ENCODE results near the gene SLC38A3. TPM values are rescaled to one million over a fixed set of nuclear protein-coding genes. Genes with fewer than 3 reads are reported as not detected.

The SLC38A3 gene
- total and polyA plus RNA-seq, 9 of the 15 experiments (the other 6 are each of a cell fraction or from before 2014, with no cell fraction given) = 0.09 to 0.38 (median 0.16) TPM; not detected in 6

DNA sequence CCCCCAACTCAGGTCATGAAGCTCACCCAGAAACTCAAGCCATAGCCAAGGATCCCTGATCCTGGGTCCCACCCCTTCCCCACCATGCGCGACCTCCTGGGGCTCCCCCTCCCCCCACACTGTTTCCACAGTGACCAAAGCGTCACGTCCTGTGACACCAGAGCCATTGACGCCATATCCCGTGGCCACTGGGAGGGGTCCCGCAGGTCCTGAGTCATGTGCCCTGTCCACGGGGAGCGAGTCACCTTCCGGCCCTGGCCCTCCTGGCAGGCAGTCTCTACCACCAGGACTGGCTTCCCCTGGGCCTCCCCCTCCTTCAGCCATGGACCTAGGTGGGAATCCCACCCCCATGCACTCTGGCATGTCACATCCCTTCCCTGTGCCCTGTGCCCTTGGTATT is 34.4 kb upstream of the SLC38A3 start (continued):
- TF ChIP-seq MAZ (CRISPR knock-in tag; conservative IDR thresholded peaks at IDR 0.05 in 1 of 2, IDR thresholded peaks at IDR 0.05 in 1 of 2) (no peak), ZNF696 (CRISPR knock-in tag; conservative IDR thresholded peaks at IDR 0.05) (no peak), CBFB (CRISPR knock-in tag; IDR thresholded peaks at IDR 0.05) (no peak), E2F3 (CRISPR knock-in tag; IDR thresholded peaks at IDR 0.05) (no peak), POLR3G (IDR thresholded peaks at IDR 0.05; ENCODE audit: extremely low read depth, insufficient read length, insufficient replicate concordance) (no peak), ATF1 (CRISPR knock-in tag; IDR thresholded peaks at IDR 0.05) (no peak), ATF1 (tag; IDR thresholded peaks at IDR 0.05) (peak; percentile 44), SLC30A9 (CRISPR knock-in tag; IDR thresholded peaks at IDR 0.05) (no peak), MTA3 (IDR thresholded peaks at IDR 0.05; ENCODE audit: borderline replicate concordance) (no peak), RBFOX2 (IDR thresholded peaks at IDR 0.05; ENCODE audit: low read depth, low read length) (0 out of 2 replicates have a peak, but pooled peaks have one; percentile 26), TARDBP (IDR thresholded peaks at IDR 0.05) (no peak), NCOA4 (IDR thresholded peaks at IDR 0.05; ENCODE audit: partially characterized antibody) (no peak), TAF7 (tag; IDR thresholded peaks at IDR 0.05) (no peak), ZNF436 (CRISPR knock-in tag; IDR thresholded peaks at IDR 0.05) (no peak), KLF1 (tag; IDR thresholded peaks at IDR 0.05) (no peak), ERF (CRISPR knock-in tag; IDR thresholded peaks at IDR 0.05) (no peak), C11orf30 (IDR thresholded peaks at IDR 0.05; ENCODE audit: low read depth) (no peak)
- TF ChIP-seq, protein P1, sequence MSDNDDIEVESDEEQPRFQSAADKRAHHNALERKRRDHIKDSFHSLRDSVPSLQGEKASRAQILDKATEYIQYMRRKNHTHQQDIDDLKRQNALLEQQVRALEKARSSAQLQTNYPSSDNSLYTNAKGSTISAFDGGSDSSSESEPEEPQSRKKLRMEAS (CRISPR knock-in tag; IDR thresholded peaks at IDR 0.05) = peak; percentile 72
- TF ChIP-seq, protein P2, sequence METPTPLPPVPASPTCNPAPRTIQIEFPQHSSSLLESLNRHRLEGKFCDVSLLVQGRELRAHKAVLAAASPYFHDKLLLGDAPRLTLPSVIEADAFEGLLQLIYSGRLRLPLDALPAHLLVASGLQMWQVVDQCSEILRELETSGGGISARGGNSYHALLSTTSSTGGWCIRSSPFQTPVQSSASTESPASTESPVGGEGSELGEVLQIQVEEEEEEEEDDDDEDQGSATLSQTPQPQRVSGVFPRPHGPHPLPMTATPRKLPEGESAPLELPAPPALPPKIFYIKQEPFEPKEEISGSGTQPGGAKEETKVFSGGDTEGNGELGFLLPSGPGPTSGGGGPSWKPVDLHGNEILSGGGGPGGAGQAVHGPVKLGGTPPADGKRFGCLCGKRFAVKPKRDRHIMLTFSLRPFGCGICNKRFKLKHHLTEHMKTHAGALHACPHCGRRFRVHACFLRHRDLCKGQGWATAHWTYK (CRISPR knock-in tag; IDR thresholded peaks at IDR 0.05) = peak; percentile 76; the same call in 1 of the 2 replicates
- TF ChIP-seq, protein P3, sequence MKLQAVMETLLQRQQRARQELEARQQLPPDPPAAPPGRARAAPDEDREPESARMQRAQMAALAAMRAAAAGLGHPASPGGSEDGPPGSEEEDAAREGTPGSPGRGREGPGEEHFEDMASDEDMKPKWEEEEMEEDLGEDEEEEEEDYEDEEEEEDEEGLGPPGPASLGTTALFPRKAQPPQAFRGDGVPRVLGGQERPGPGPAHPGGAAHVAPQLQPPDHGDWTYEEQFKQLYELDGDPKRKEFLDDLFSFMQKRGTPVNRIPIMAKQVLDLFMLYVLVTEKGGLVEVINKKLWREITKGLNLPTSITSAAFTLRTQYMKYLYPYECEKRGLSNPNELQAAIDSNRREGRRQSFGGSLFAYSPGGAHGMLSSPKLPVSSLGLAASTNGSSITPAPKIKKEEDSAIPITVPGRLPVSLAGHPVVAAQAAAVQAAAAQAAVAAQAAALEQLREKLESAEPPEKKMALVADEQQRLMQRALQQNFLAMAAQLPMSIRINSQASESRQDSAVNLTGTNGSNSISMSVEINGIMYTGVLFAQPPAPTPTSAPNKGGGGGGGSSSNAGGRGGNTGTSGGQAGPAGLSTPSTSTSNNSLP (IDR thresholded peaks at IDR 0.05; ENCODE audit: borderline replicate concordance, low read depth, low read length) = no peak
- TF ChIP-seq, protein P4, sequence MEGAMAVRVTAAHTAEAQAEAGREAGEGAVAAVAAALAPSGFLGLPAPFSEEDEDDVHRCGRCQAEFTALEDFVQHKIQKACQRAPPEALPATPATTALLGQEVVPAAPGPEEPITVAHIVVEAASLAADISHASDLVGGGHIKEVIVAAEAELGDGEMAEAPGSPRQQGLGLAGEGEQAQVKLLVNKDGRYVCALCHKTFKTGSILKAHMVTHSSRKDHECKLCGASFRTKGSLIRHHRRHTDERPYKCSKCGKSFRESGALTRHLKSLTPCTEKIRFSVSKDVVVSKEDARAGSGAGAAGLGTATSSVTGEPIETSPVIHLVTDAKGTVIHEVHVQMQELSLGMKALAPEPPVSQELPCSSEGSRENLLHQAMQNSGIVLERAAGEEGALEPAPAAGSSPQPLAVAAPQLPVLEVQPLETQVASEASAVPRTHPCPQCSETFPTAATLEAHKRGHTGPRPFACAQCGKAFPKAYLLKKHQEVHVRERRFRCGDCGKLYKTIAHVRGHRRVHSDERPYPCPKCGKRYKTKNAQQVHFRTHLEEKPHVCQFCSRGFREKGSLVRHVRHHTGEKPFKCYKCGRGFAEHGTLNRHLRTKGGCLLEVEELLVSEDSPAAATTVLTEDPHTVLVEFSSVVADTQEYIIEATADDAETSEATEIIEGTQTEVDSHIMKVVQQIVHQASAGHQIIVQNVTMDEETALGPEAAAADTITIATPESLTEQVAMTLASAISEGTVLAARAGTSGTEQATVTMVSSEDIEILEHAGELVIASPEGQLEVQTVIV (CRISPR knock-in tag; IDR thresholded peaks at IDR 0.05; ENCODE audit: borderline replicate concordance) = no peak
- TF ChIP-seq, protein P5, sequence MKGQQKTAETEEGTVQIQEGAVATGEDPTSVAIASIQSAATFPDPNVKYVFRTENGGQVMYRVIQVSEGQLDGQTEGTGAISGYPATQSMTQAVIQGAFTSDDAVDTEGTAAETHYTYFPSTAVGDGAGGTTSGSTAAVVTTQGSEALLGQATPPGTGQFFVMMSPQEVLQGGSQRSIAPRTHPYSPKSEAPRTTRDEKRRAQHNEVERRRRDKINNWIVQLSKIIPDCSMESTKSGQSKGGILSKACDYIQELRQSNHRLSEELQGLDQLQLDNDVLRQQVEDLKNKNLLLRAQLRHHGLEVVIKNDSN (CRISPR knock-in tag; IDR thresholded peaks at IDR 0.05) = peak; percentile 70
- TF ChIP-seq, protein P6, sequence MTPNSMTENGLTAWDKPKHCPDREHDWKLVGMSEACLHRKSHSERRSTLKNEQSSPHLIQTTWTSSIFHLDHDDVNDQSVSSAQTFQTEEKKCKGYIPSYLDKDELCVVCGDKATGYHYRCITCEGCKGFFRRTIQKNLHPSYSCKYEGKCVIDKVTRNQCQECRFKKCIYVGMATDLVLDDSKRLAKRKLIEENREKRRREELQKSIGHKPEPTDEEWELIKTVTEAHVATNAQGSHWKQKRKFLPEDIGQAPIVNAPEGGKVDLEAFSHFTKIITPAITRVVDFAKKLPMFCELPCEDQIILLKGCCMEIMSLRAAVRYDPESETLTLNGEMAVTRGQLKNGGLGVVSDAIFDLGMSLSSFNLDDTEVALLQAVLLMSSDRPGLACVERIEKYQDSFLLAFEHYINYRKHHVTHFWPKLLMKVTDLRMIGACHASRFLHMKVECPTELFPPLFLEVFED (CRISPR knock-in tag; conservative IDR thresholded peaks at IDR 0.05) = no peak

All from K562 (cell line).